IMR-90 (cell line): ENCODE data around the gene HPGDS.
A peak's percentile ranks its signal among the peaks of the same experiment; 100 is the strongest.

ENCODE experiments used
- BHLHE40 ChIP-seq: fragments of 150-350 bp; IDR thresholded peaks from 2 replicates; pipeline ENCODE4 v1.6.1; 2016; ENCODE audit warnings: mild to moderate bottlenecking, low read depth, low read length
- CEBPB ChIP-seq: IDR thresholded peaks from 2 replicates; pipeline ENCODE4 v1.6.1; 2012; ENCODE audit warnings: low read depth, low read length, improper control_type of control experiment
- CHD1 ChIP-seq: IDR thresholded peaks from 2 replicates; pipeline ENCODE4 v1.6.1; 2012; ENCODE audit warnings: low read depth, low read length, improper control_type of control experiment
- CTCF ChIP-seq: conservative IDR thresholded peaks from 2 replicates; pipeline ENCODE4 v1.5.1; 2012; ENCODE audit warnings: mild to moderate bottlenecking, low read depth, low read length, improper control_type of control experiment
- FOS ChIP-seq: fragments of 150-350 bp; IDR thresholded peaks from 2 replicates; pipeline ENCODE4 v1.6.1; 2016; ENCODE audit warnings: low read depth, low read length
- POLR2A ChIP-seq: IDR thresholded peaks from 2 replicates; pipeline ENCODE4 v1.6.1; 2012; ENCODE audit warnings: mild to moderate bottlenecking, low read depth, low read length

GRCh38 chr4:94276204-94276603 lies 66.4 kb downstream of the HPGDS start:
- TF ChIP-seq CTCF: no peak
- TF ChIP-seq CEBPB: peak; percentile 74
- TF ChIP-seq POLR2A: no peak
- TF ChIP-seq CHD1: no peak
- no peak for TF ChIP-seq FOS
- TF ChIP-seq BHLHE40: no peak
